Measurements from ENCODE around the gene C1orf53. TPM values are rescaled to one million over a fixed set of nuclear protein-coding genes. Genes with fewer than 3 reads are reported as not detected.

The C1orf53 gene
- total and polyA plus RNA-seq, 2 of the 4 experiments (the other 2 are of a cell fraction): 4.8 to 7.0 TPM

- H4K20me1 ChIP-seq (ENCODE audit: insufficient read depth, low read length): no peaks in the 10 kb centered on the region
- no peak overlapping the region for H2AK5ac ChIP-seq (ENCODE audit: low read depth, low read length)
- H3K56ac ChIP-seq (ENCODE audit: extremely low read depth, insufficient read depth, low read length): no peak overlapping the region
- H3K9ac ChIP-seq (ENCODE audit: low read depth, low read length): no peak overlapping the region
- H3K4me1 ChIP-seq (ENCODE audit: control insufficient read depth, insufficient read depth, low read length): 0 out of 2 replicates have a peak, but pooled peaks cover 2% of the 10 kb centered on the region
- H2AFZ ChIP-seq (replicated peaks; ENCODE audit: low read length, poor library complexity): no peak overlapping the region
- H3K4me3 ChIP-seq (ENCODE audit: insufficient read depth, low read depth, low read length): no peak overlapping the region
- CTCF ChIA-PET: no interaction called here
- H4K8ac ChIP-seq (ENCODE audit: low read depth in 2 of 2, low read length in 2 of 2): no peak overlapping the region
- TF ChIP-seq RFX5 (IDR thresholded peaks at IDR 0.05; ENCODE audit: low read depth, low read length): no peak
- no peak for TF ChIP-seq CEBPB (IDR thresholded peaks at IDR 0.05; ENCODE audit: low read depth, low read length)
- TF ChIP-seq MAZ (IDR thresholded peaks at IDR 0.05; ENCODE audit: borderline replicate concordance, low read depth, low read length): no peak
- TF ChIP-seq NFE2L2 (IDR thresholded peaks at IDR 0.05; ENCODE audit: low read depth, low read length): no peak
- TF ChIP-seq CTCF (conservative IDR thresholded peaks at IDR 0.05; ENCODE audit: low read depth, low read length): no peak
- no peak for TF ChIP-seq SMC3 (IDR thresholded peaks at IDR 0.05; ENCODE audit: low read depth, low read length)
- TF ChIP-seq RAD21 (IDR thresholded peaks at IDR 0.05; ENCODE audit: low read length): no peak
- TF ChIP-seq FOS (IDR thresholded peaks at IDR 0.05; ENCODE audit: low read depth, low read length): no peak
- no peak for TF ChIP-seq USF2 (IDR thresholded peaks at IDR 0.05; ENCODE audit: low read depth, low read length)
- H3K9me1 ChIP-seq (ENCODE audit: insufficient read depth, low read length): no peaks in the 10 kb centered on the region
- no peak overlapping the region for H4K91ac ChIP-seq (ENCODE audit: insufficient read depth, low read depth, low read length)
- no peak overlapping the region for H3K4ac ChIP-seq (ENCODE audit: low read depth, low read length)
- POLR2A ChIA-PET (ENCODE audit: unreplicated experiment): no interaction called here
- H3K36me3 ChIP-seq (ENCODE audit: control insufficient read depth, insufficient read depth, low read length): no peaks in the 10 kb centered on the region
- H3K14ac ChIP-seq (replicated peaks; ENCODE audit: low read depth, low read length): no peak overlapping the region
- H2BK20ac ChIP-seq (ENCODE audit: low read depth, low read length): no peak overlapping the region
- no peak overlapping the region for H4K5ac ChIP-seq (ENCODE audit: low read depth, low read length)
- H3K27me3 ChIP-seq (ENCODE audit: control insufficient read depth, insufficient read depth, low read length): no peaks in the 10 kb centered on the region
- H3K23ac ChIP-seq (ENCODE audit: low read depth, low read length): no peak overlapping the region
- dilution Hi-C loops (cut with HindIII; ENCODE audit: low sequenced_read_pairs, unreplicated experiment): no loop called here
- no peak overlapping the region for H2BK120ac ChIP-seq (ENCODE audit: low read depth, low read length)
- no peak overlapping the region for H3K18ac ChIP-seq (ENCODE audit: low read depth, low read length)
- intact Hi-C loops (cut with micrococcal nuclease): no loop called here
- no peaks in the 10 kb centered on the region for H3K9me3 ChIP-seq (ENCODE audit: control insufficient read depth, insufficient read depth, low read length)
- H2BK15ac ChIP-seq (ENCODE audit: low read depth, low read length): no peak overlapping the region
- H3K79me1 ChIP-seq (ENCODE audit: low read depth in 1 of 2, low read length in 2 of 2): no peaks in the 10 kb centered on the region
- no peak overlapping the region for H3K27ac ChIP-seq (ENCODE audit: insufficient read depth, low read length)
- DNase-seq: no peak
- H2BK5ac ChIP-seq (ENCODE audit: low read depth, low read length, poor library complexity, severe bottlenecking): no peak overlapping the region
- ATAC-seq (ENCODE audit: low read depth): no peak
- no TSS peak for BruUV-seq (replicated peaks)
- H3K4me2 ChIP-seq (ENCODE audit: low read depth, low read length): no peak overlapping the region
- H2AK9ac ChIP-seq (replicated peaks; ENCODE audit: low read depth, low read length, poor library complexity): no peak overlapping the region
- in situ Hi-C loops (cut with MboI; ENCODE audit: low sequenced_read_pairs): no loop called here
- no CpG with 5 or more reads among the region's 2 CpGs for WGBS, 2 experiments (ENCODE audit: extremely low coverage in 2 of 2, insufficient read length in 1 of 2)
Measured at GRCh38 chr1:197857477-197857876, 45.0 kb upstream of the C1orf53 start.
